Measurements from ENCODE around the gene AKIRIN2. TPM values are rescaled to one million over a fixed set of nuclear protein-coding genes. Genes with fewer than 3 reads are reported as not detected.

Gene AKIRIN2
- total and polyA plus RNA-seq, 4 donors: 20.9 to 63.1 (median 50.3) TPM

DNA sequence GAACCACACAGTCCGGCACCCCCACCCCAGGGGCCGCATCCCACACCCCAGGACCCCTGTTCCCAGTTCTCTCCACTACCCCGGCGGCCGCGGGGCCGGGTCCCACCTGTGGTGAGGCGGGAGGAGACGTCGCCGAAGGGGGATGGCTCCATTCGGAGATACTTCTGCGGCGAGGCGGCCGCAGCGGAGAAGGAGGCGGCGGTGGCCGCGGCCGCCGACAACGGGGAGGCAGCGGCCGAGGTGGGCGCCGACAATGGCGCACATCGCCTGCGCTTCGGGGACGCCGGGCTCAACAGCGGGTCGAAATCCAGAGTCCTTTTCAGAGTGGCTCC is 723 bp downstream of the AKIRIN2 start:
- DNase-seq (no peak), ATAC-seq (ENCODE audit: insufficient read depth, low FRiP score) (peak; percentile 1)
- 0% methylated on average over 36 of the region's 36 CpGs for WGBS, 2 donors
- H3K36me3 ChIP-seq (ENCODE audit: control insufficient read depth in 4 of 4, insufficient read depth in 4 of 4, low read length in 4 of 4): peaks cover 0 to 5% (median 0%) of the 10 kb centered on the region in 4 donors
- no peaks in the 10 kb centered on the region for H3K9me3 ChIP-seq (ENCODE audit: control insufficient read depth in 4 of 4, insufficient read depth in 3 of 4, low read length in 3 of 4)
- H3K4me3 ChIP-seq: peak overlapping the region; percentile 98
- TF ChIP-seq, protein P1, sequence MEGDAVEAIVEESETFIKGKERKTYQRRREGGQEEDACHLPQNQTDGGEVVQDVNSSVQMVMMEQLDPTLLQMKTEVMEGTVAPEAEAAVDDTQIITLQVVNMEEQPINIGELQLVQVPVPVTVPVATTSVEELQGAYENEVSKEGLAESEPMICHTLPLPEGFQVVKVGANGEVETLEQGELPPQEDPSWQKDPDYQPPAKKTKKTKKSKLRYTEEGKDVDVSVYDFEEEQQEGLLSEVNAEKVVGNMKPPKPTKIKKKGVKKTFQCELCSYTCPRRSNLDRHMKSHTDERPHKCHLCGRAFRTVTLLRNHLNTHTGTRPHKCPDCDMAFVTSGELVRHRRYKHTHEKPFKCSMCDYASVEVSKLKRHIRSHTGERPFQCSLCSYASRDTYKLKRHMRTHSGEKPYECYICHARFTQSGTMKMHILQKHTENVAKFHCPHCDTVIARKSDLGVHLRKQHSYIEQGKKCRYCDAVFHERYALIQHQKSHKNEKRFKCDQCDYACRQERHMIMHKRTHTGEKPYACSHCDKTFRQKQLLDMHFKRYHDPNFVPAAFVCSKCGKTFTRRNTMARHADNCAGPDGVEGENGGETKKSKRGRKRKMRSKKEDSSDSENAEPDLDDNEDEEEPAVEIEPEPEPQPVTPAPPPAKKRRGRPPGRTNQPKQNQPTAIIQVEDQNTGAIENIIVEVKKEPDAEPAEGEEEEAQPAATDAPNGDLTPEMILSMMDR (IDR thresholded peaks at IDR 0.05; ENCODE audit: control extremely low read depth, extremely low read depth): no peak
- H3K27ac ChIP-seq (ENCODE audit: low read depth in 1 of 2, low read length in 1 of 2): peak overlapping the region; percentile 99
- H3K9ac ChIP-seq (ENCODE audit: insufficient read depth in 1 of 2, low read length in 2 of 2): peak overlapping the region; percentile 90 to 97
- H3K4me1 ChIP-seq (ENCODE audit: control insufficient read depth in 5 of 5, insufficient read depth in 5 of 5, low read length in 5 of 5): peaks cover 0 to 18% (median 5%) of the 10 kb centered on the region in 5 donors
- H3K27me3 ChIP-seq (ENCODE audit: control insufficient read depth in 3 of 3, insufficient read depth in 3 of 3, low read length in 2 of 3): no peaks in the 10 kb centered on the region

DNA sequence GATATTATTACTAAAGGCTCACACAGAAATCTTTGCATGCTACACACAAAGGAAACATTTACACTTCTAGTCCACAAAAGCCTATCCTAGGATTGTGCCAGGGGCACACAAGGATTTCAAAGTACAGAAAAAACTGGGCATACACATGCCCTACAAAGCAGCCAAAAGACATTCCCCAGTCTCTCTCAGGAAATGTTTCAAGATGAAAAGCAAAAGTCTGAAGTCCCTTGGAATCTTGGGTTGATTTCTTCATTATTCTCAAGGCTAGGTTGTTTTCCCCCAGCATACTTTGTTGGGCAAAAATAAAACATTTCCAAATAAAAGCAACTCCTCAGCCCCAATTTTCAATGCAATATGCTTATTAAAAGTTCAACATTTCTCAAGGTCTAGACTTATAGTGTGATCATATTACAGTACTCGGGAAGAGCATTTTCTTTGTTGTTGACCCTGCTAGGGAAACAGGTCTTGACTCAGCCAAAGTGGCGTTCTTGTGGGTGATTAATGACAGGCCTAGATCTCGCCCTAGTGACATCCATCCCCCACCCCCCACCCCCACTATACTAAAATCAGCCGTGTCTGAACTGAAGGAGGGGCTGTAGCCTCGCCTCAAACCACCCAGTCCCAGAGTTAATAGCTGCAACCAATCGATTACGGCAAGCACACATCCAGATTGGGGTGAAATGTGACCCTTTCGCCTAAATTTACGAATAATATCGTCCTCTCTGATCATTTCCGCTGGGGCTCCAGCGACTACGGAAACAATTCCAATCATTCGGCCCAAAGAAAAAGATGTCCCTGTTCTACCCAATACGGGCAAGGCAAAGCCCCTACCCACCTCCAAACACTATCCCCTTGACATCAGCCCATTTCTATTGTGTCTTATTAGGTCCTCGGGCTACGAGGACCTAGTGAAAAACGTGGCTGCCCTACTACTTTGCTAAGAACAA is 1.4 kb downstream of the AKIRIN2 start:
- no peaks in the 10 kb centered on the region for H3K9me3 ChIP-seq (ENCODE audit: control insufficient read depth in 4 of 4, insufficient read depth in 3 of 4, low read length in 3 of 4)
- no peak for ATAC-seq (ENCODE audit: insufficient read depth, low FRiP score)
- peak; percentile 59 to 86 (median 79) for DNase-seq
- TF ChIP-seq, protein P1 (IDR thresholded peaks at IDR 0.05; ENCODE audit: control extremely low read depth, extremely low read depth): no peak
- H3K36me3 ChIP-seq (ENCODE audit: control insufficient read depth in 4 of 4, insufficient read depth in 4 of 4, low read length in 4 of 4): peaks cover 0 to 5% (median 0%) of the 10 kb centered on the region in 4 donors
- H3K9ac ChIP-seq (ENCODE audit: insufficient read depth in 1 of 2, low read length in 2 of 2): peak overlapping the region; percentile 90 to 97
- peaks cover 0 to 20% (median 8%) of the 10 kb centered on the region in 5 donors for H3K4me1 ChIP-seq (ENCODE audit: control insufficient read depth in 5 of 5, insufficient read depth in 5 of 5, low read length in 5 of 5)
- peak overlapping the region; percentile 99 for H3K27ac ChIP-seq (ENCODE audit: low read depth in 1 of 2, low read length in 1 of 2)
- H3K4me3 ChIP-seq: peak overlapping the region; percentile 98
- no peaks in the 10 kb centered on the region for H3K27me3 ChIP-seq (ENCODE audit: control insufficient read depth in 3 of 3, insufficient read depth in 3 of 3, low read length in 2 of 3)
- WGBS, 2 donors: 0% methylated on average over 18 of the region's 18 CpGs

DNA sequence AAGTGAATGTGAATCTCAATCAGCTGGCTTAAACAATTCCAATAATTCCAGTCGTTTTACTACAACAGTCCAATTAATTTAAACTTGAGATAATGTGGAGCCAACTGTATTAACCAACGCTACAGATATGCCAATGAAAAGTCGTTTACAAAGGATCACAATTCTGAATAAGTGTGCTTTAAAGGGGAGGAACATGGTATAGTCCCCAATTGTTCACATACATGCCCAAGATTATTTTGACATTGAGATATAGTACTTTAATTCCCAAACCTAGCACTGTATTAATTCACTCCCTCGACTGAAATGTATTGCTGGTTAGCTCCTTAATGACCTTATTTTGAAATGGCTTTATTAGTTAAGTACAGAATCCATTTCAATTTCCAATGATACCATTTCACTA is 2.5 kb downstream of the AKIRIN2 start:
- peak in 2 of 3 donors; percentile 25 to 48 for DNase-seq
- no peaks in the 10 kb centered on the region for H3K27me3 ChIP-seq (ENCODE audit: control insufficient read depth in 3 of 3, insufficient read depth in 3 of 3, low read length in 2 of 3)
- peaks cover 0 to 5% (median 0%) of the 10 kb centered on the region in 4 donors for H3K36me3 ChIP-seq (ENCODE audit: control insufficient read depth in 4 of 4, insufficient read depth in 4 of 4, low read length in 4 of 4)
- TF ChIP-seq, protein P1 (IDR thresholded peaks at IDR 0.05; ENCODE audit: control extremely low read depth, extremely low read depth): no peak
- no peaks in the 10 kb centered on the region for H3K9me3 ChIP-seq (ENCODE audit: control insufficient read depth in 4 of 4, insufficient read depth in 3 of 4, low read length in 3 of 4)
- H3K9ac ChIP-seq (ENCODE audit: insufficient read depth in 1 of 2, low read length in 2 of 2): peak overlapping the region in 1 of 2 donors; percentile 97
- H3K4me3 ChIP-seq: no peak overlapping the region
- 3 to 8% methylated on average over 4 of the region's 4 CpGs for WGBS, 2 donors
- H3K27ac ChIP-seq (ENCODE audit: low read depth in 1 of 2, low read length in 1 of 2): no peak overlapping the region
- peaks cover 0 to 25% (median 8%) of the 10 kb centered on the region in 5 donors for H3K4me1 ChIP-seq (ENCODE audit: control insufficient read depth in 5 of 5, insufficient read depth in 5 of 5, low read length in 5 of 5)
- ATAC-seq (ENCODE audit: insufficient read depth, low FRiP score): no peak
